ENCODE results near the gene SPOCK1. TPM values are rescaled to one million over a fixed set of nuclear protein-coding genes. Genes with fewer than 3 reads are reported as not detected.
"Not testable (repeated sequence)": the region's sequence is repeated elsewhere in the genome, so short reads cannot be mapped to it uniquely, and the experiment has no call there.

SPOCK1 gene
- total RNA-seq, 2 experiments from 2014 or later = 0.16 to 0.38 TPM

- Mint-ChIP-seq H3K4me1 (no peaks in the 10 kb centered on the region), H3K27me3 (peaks cover 6% of the 10 kb centered on the region), H3K4me3 (no peak overlapping the region), H3K27ac (no peak overlapping the region), H3K9me3 (ENCODE audit: low read depth) (no peaks in the 10 kb centered on the region), H3K36me3 (no peaks in the 10 kb centered on the region)
- ATAC-seq (no peak), DNase-seq (no peak)
- CTCF ChIA-PET = no interaction called here
Measured at GRCh38 chr5:137502632-137503031, 3.5 kb upstream of the SPOCK1 start.

- no peak overlapping the region for H3K4me3 Mint-ChIP-seq
- ATAC-seq (no peak), DNase-seq (no peak)
- H3K36me3 Mint-ChIP-seq = no peaks in the 10 kb centered on the region
- H3K4me1 Mint-ChIP-seq = no peaks in the 10 kb centered on the region
- no peak overlapping the region for H3K27ac Mint-ChIP-seq
- no peaks in the 10 kb centered on the region for H3K9me3 Mint-ChIP-seq (ENCODE audit: low read depth)
- peaks cover 13% of the 10 kb centered on the region for H3K27me3 Mint-ChIP-seq
- CTCF ChIA-PET = interaction anchor here (0.6 kb wide), 1 partner anchor 181 kb away, joined by 3 read pairs; no protein-coding TSS in a partner anchor
Measured at GRCh38 chr5:137501846-137502406, 2.8 kb upstream of the SPOCK1 start.

GRCh38 chr5:137501226-137501625 lies 2.1 kb upstream of the SPOCK1 start:
- ATAC-seq = no peak
- no peak for DNase-seq
- H3K9me3 Mint-ChIP-seq (ENCODE audit: low read depth) = no peaks in the 10 kb centered on the region
- no peaks in the 10 kb centered on the region for H3K36me3 Mint-ChIP-seq
- no peak overlapping the region for H3K4me3 Mint-ChIP-seq
- H3K4me1 Mint-ChIP-seq = no peaks in the 10 kb centered on the region
- H3K27me3 Mint-ChIP-seq = peaks cover 20% of the 10 kb centered on the region
- no peak overlapping the region for H3K27ac Mint-ChIP-seq
- CTCF ChIA-PET = interaction anchor here (0.6 kb wide), 1 partner anchor 181 kb away, joined by 3 read pairs; no protein-coding TSS in a partner anchor

DNA sequence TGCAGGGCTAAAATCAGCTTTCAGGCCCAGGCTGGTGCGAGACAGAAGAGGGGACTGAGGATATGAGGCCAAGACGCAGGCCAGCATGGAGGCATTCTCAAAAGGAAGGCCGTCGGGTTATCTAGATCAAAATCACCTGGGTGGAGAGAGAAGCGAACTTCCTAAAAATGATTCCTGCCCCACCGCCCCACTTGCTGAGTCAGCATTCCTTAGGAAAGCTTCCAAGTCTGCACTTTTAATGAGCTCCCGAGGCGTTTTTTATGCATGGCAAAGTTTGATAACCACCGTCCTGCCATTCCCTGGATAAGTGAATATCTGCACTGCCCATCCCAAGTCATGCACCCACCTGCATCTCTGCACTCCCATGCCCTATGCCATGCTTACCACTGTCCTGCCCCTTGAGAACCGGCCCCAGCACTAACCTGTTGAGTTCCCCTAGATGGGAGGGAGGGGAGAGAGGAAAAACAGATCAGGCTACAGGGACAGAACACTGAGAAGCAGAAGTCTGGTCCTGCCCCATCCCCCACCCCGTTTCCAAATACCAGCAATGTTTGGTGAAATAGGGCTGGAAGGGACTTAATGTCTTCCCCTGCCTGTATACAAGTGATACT lies 1.6 kb upstream of the SPOCK1 start:
- H3K9me3 Mint-ChIP-seq (ENCODE audit: low read depth) = no peaks in the 10 kb centered on the region
- H3K36me3 Mint-ChIP-seq = no peaks in the 10 kb centered on the region
- DNase-seq = no peak
- CTCF ChIA-PET = no interaction called here
- H3K27ac Mint-ChIP-seq = no peak overlapping the region
- no peaks in the 10 kb centered on the region for H3K4me1 Mint-ChIP-seq
- H3K4me3 Mint-ChIP-seq = no peak overlapping the region
- peaks cover 23% of the 10 kb centered on the region for H3K27me3 Mint-ChIP-seq
- ATAC-seq = no peak

GRCh38 chr5:137499506-137499847 lies 351 bp upstream of the SPOCK1 start:
- CTCF ChIA-PET = interaction anchor here (1.1 to 1.2 kb wide), 2 partner anchors 23 to 179 kb away, joined by 4 to 13 read pairs; no protein-coding TSS in a partner anchor
- H3K27me3 Mint-ChIP-seq = peaks cover 35% of the 10 kb centered on the region
- H3K4me1 Mint-ChIP-seq; H3K27ac Mint-ChIP-seq; H3K36me3 Mint-ChIP-seq; H3K9me3 Mint-ChIP-seq (ENCODE audit: low read depth); ATAC-seq; DNase-seq; H3K4me3 Mint-ChIP-seq: not testable (repeated sequence)

DNA sequence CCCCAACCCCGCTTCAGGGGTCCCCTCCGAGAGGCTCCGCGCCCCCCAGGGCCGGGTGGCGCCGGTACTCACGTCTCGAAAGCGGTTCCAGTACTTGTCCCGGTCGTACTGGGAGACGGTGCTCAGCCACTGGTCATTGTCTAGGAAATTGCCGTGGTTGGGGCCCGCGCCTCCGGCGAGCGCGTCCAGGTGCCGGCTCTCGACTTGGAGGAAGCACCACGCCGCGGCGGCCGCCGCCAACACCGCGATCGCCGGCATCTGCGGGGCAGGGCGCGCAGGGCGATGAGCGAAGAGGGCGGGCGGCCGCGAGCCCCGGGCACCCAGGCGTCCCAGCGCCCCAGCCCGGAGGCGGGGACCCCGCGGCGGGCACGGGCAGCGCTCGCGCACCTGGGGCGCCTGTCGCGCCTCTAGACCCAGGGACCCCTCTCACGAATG lies 808 bp downstream of the SPOCK1 start:
- no peak for DNase-seq
- Mint-ChIP-seq H3K27ac (no peak overlapping the region), H3K27me3 (peaks cover 35% of the 10 kb centered on the region), H3K36me3 (no peaks in the 10 kb centered on the region), H3K4me3 (no peak overlapping the region), H3K9me3 (ENCODE audit: low read depth) (no peaks in the 10 kb centered on the region), H3K4me1 (no peaks in the 10 kb centered on the region)
- ATAC-seq = no peak
- CTCF ChIA-PET = interaction anchor here (0.7 to 2.8 kb wide), 8 partner anchors 25 to 184 kb away, joined by 3 to 26 read pairs (median 4); no protein-coding TSS in a partner anchor

GRCh38 chr5:137497396-137498290 lies 1.5 kb downstream of the SPOCK1 start:
- Mint-ChIP-seq H3K9me3 (ENCODE audit: low read depth) (no peaks in the 10 kb centered on the region), H3K36me3 (no peaks in the 10 kb centered on the region), H3K27ac (no peak overlapping the region), H3K4me1 (no peaks in the 10 kb centered on the region), H3K27me3 (peaks cover 35% of the 10 kb centered on the region), H3K4me3 (no peak overlapping the region)
- no peak for DNase-seq
- ATAC-seq = no peak
- CTCF ChIA-PET = interaction anchor here (1.3 to 2.8 kb wide), 2 partner anchors 177 to 180 kb away, joined by 3 to 26 read pairs; no protein-coding TSS in a partner anchor

GRCh38 chr5:137496919-137497318 lies 2.2 kb downstream of the SPOCK1 start:
- CTCF ChIA-PET = interaction anchor here (2.8 kb wide), 1 partner anchor 176 kb away, joined by 26 read pairs; no protein-coding TSS in a partner anchor
- no peak for DNase-seq
- H3K27me3 Mint-ChIP-seq = peaks cover 35% of the 10 kb centered on the region
- H3K4me3 Mint-ChIP-seq = no peak overlapping the region
- no peaks in the 10 kb centered on the region for H3K9me3 Mint-ChIP-seq (ENCODE audit: low read depth)
- no peaks in the 10 kb centered on the region for H3K4me1 Mint-ChIP-seq
- H3K27ac Mint-ChIP-seq = no peak overlapping the region
- H3K36me3 Mint-ChIP-seq = no peaks in the 10 kb centered on the region
- no peak for ATAC-seq

DNA sequence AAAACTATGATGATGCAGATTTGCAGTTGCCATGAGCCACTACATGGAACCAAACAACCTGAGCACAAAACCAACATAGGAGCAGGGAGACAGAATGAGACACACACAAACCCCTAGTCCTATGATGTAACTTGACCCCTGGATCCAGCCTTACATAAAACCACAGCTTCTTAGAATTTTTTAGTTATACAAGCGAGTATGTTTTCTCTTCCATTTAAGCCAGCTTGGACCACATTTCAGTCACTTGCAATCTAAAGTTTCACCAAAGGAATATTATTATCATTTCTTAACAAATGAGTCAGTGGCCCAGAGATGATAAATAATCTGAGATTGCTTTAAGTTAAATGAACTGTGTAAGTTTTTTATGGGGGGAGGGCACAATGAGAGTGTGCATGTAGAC lies 6.8 kb downstream of the SPOCK1 start:
- no peaks in the 10 kb centered on the region for H3K4me1 Mint-ChIP-seq
- no peak overlapping the region for H3K4me3 Mint-ChIP-seq
- DNase-seq = no peak
- no peaks in the 10 kb centered on the region for H3K36me3 Mint-ChIP-seq
- ATAC-seq = no peak
- H3K9me3 Mint-ChIP-seq (ENCODE audit: low read depth) = no peaks in the 10 kb centered on the region
- CTCF ChIA-PET = interaction anchor here (0.7 kb wide), 1 partner anchor 170 kb away, joined by 3 read pairs; no protein-coding TSS in a partner anchor
- no peak overlapping the region for H3K27ac Mint-ChIP-seq
- H3K27me3 Mint-ChIP-seq = peaks cover 26% of the 10 kb centered on the region

DNA sequence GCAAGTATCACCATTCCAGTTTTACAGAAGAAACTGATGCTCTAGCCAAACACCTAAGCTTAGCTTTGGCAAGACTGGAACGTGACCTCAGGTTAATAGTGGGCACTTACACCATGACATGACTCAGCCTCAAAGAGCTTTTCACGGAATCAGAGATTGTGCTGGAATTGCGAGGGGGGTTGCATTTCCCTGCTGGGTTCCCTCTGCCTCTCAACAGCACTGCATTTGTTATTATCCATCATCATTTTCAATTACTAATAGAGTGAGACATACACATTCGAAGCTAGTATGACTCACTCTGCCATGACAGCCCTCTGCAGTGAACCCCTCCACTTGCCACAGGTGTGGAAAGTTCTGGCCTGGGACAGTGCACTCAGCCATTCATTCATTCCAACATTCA lies 8.0 kb downstream of the SPOCK1 start:
- DNase-seq (no peak), ATAC-seq (no peak)
- CTCF ChIA-PET = no interaction called here
- no peaks in the 10 kb centered on the region for H3K36me3 Mint-ChIP-seq
- H3K9me3 Mint-ChIP-seq (ENCODE audit: low read depth) = no peaks in the 10 kb centered on the region
- no peak overlapping the region for H3K4me3 Mint-ChIP-seq
- no peak overlapping the region for H3K27ac Mint-ChIP-seq
- peaks cover 14% of the 10 kb centered on the region for H3K27me3 Mint-ChIP-seq
- H3K4me1 Mint-ChIP-seq = no peaks in the 10 kb centered on the region

- Mint-ChIP-seq H3K27me3 (peaks cover 11% of the 10 kb centered on the region), H3K27ac (no peak overlapping the region), H3K4me3 (no peak overlapping the region), H3K36me3 (no peaks in the 10 kb centered on the region), H3K4me1 (no peaks in the 10 kb centered on the region), H3K9me3 (ENCODE audit: low read depth) (no peaks in the 10 kb centered on the region)
- CTCF ChIA-PET = no interaction called here
- DNase-seq = no peak
- ATAC-seq = no peak
Measured at GRCh38 chr5:137490591-137490990, 8.5 kb downstream of the SPOCK1 start.

GRCh38 chr5:137488974-137489373 lies 10.2 kb downstream of the SPOCK1 start:
- no peak for DNase-seq
- CTCF ChIA-PET = no interaction called here
- H3K4me1 Mint-ChIP-seq = no peaks in the 10 kb centered on the region
- H3K27ac Mint-ChIP-seq = no peak overlapping the region
- H3K9me3 Mint-ChIP-seq (ENCODE audit: low read depth) = no peaks in the 10 kb centered on the region
- H3K36me3 Mint-ChIP-seq = no peaks in the 10 kb centered on the region
- no peak for ATAC-seq
- no peak overlapping the region for H3K4me3 Mint-ChIP-seq
- no peaks in the 10 kb centered on the region for H3K27me3 Mint-ChIP-seq

DNA sequence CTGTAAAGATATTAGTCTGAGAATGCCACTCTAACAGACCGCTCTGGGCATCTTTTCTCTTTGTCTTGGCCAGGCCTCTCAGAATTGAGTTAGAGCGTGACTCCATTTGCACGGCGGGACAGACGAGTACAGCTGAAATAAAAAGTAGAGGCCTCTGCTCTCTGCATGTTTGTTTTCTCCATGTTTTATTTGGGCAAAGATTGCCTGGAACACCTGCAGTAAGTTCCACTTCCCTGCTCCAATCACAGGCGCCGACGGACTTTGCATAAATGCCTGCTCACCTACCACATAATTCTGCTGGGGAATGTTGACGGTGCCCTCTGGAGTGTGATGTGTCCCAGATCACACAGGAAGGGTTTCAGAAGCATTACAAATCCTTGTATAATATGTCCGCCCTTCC lies 10.6 kb downstream of the SPOCK1 start:
- no peak overlapping the region for H3K4me3 Mint-ChIP-seq
- no peaks in the 10 kb centered on the region for H3K4me1 Mint-ChIP-seq
- H3K9me3 Mint-ChIP-seq (ENCODE audit: low read depth) = no peaks in the 10 kb centered on the region
- no peaks in the 10 kb centered on the region for H3K27me3 Mint-ChIP-seq
- H3K36me3 Mint-ChIP-seq = no peaks in the 10 kb centered on the region
- no peak for DNase-seq
- CTCF ChIA-PET = no interaction called here
- ATAC-seq = no peak
- H3K27ac Mint-ChIP-seq = no peak overlapping the region

Data from activated CD8-positive, alpha-beta memory T cell treated with anti-CD3 and anti-CD28 coated beads, Interleukin-2, amount 10 ng/mL, durations not matched to agents 7 days and 5 days (primary cell).